Erythroblast (primary cell): Measurements from ENCODE around the gene APOA4.

Source experiments
- GATA1 ChIP-seq: IDR thresholded peaks from 2 replicates; pipeline ENCODE4 v1.6.1; 2011; ENCODE audit warnings: low read depth, mild to moderate bottlenecking, control low read depth, low read length, moderate library complexity
- POLR2A ChIP-seq: IDR thresholded peaks from 2 replicates; pipeline ENCODE4 v1.6.1; 2011; ENCODE audit warnings: mild to moderate bottlenecking, low read length

DNA sequence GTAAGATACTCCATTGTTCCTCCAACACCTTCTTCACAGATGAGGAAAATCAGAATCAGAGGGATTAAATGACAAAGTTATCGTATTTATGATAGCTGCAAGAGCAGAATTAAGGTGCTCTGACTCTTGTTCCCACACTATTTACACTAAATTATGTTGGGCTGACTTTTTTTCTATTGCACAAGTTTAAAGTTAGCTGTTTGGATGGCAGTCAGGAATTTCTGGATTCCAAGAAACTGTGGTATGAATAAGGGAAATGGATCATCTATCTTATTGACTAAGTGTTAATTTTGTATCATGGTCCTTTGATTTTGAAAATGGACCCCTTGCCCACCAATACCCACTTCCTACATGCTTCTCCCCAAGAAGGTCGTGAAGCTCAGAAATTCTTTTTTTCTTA is 34.2 kb upstream of the APOA4 start:
- TF ChIP-seq POLR2A (no peak), GATA1 (no peak)
